Endothelial cell of umbilical vein (primary cell): ENCODE measurements around the gene PLD1. TPM values are rescaled to one million over a fixed set of nuclear protein-coding genes. Genes with fewer than 3 reads are reported as not detected.

Source experiments
- polyA plus RNA-seq, 4 experiments: library from polyadenylated mRNA; depleted of rRNA in 3 of 4; stranded (reverse) in 3 of 4; unstranded in 1 of 4; fragments of >200 nt; gene quantifications; 2 replicates each; pipeline versions ENCODE4 v1.2.1 to v1.2.3, GENCODE V29; 2011 to 2012; ENCODE audit warnings: missing spikeins in 1 of 4
- total RNA-seq: library from RNA; stranded (reverse); gene quantifications from 2 replicates; pipeline ENCODE4 v1.2.3, GENCODE V29; 2021

The PLD1 gene
- total and polyA plus RNA-seq, 2 donors (not counting 3 experiments of a cell fraction or from before 2014, with no cell fraction given): 42.0 to 108 TPM

Other genes with a start within 250 kb of the PLD1 start
- not detected in 2 replicates for gene TMEM212, start 32.9 kb upstream of the PLD1 start, total RNA-seq
- gene TMEM212, start 32.9 kb upstream of the PLD1 start, polyA plus RNA-seq: 0.14 TPM in 1 of 2 replicates, not detected in the other
- gene FNDC3B, start 229.1 kb upstream of the PLD1 start, total RNA-seq: 295 and 302 TPM in 2 replicates
- 73.3 and 91.6 TPM in 2 replicates for gene FNDC3B, start 229.1 kb upstream of the PLD1 start, polyA plus RNA-seq